SU-DHL-6 (cell line): ENCODE results near the gene MSTO1.
"Not testable (repeated sequence)": the region's sequence is repeated elsewhere in the genome, so short reads cannot be mapped to it uniquely, and the experiment has no call there.

Experiments
- H2AFZ ChIP-seq: fragments of 200-600 bp; sonication (generic); 2 replicates; pipeline ENCODE4 v1.6.1; 2014; ENCODE audit warnings: low read depth, mild to moderate bottlenecking, moderate library complexity, mixed read lengths, antibody characterized with exemption, low read length; ENCODE audit not compliant: severe bottlenecking
- H3F3A ChIP-seq: fragments of 200-600 bp; shearing (Covaris generic); 2 replicates; pipeline ENCODE4 v1.6.0; 2016; ENCODE audit warnings: antibody characterized with exemption, mild to moderate bottlenecking; ENCODE audit not compliant: insufficient read depth
- H3K27ac ChIP-seq: fragments of 200-600 bp; sonication (generic); 2 replicates; pipeline ENCODE4 v1.5.1; 2016; ENCODE audit warnings: low read depth, mild to moderate bottlenecking, low read length, moderate library complexity, mixed read lengths
- H3K27me3 ChIP-seq: fragments of 200-600 bp; sonication (generic), shearing (Covaris generic); 2 replicates; pipeline ENCODE4 v1.6.0; 2014; ENCODE audit warnings: mild to moderate bottlenecking, low read length
- H3K36me3 ChIP-seq: fragments of 200-600 bp; sonication (generic); 2 replicates; pipeline ENCODE4 v1.6.1; 2014; ENCODE audit warnings: mild to moderate bottlenecking, low read length, mixed read lengths
- H3K4me2 ChIP-seq: fragments of 300-600, 200-600 bp; shearing (Covaris generic), sonication (generic); 2 replicates; pipeline ENCODE4 v1.6.0; 2014; ENCODE audit warnings: low read length, low read depth, mild to moderate bottlenecking; ENCODE audit not compliant: poor library complexity, severe bottlenecking
- H3K4me3 ChIP-seq: fragments of 200-600 bp; sonication (generic); 2 replicates; pipeline ENCODE4 v1.5.1; 2014; ENCODE audit warnings: antibody characterized with exemption, low read length, mild to moderate bottlenecking, mixed read lengths; ENCODE audit not compliant: insufficient read depth, poor library complexity, severe bottlenecking
- H3K79me2 ChIP-seq: fragments of 200-600 bp; sonication (generic); 2 replicates; pipeline ENCODE4 v1.6.1; 2014; ENCODE audit warnings: mild to moderate bottlenecking, low read length, moderate library complexity; ENCODE audit not compliant: insufficient read depth
- H3K9ac ChIP-seq: fragments of 200-600 bp; sonication (generic); 2 replicates; pipeline ENCODE4 v1.7.0; 2014; ENCODE audit warnings: mild to moderate bottlenecking, low read length
- H3K9me2 ChIP-seq: fragments of 200-600 bp; sonication (generic); replicated peaks from 2 replicates; pipeline ENCODE4 v1.6.1; 2014; ENCODE audit warnings: low read length; ENCODE audit not compliant: insufficient read depth
- H3K9me3 ChIP-seq: fragments of 200-600 bp; sonication (generic); 2 replicates; pipeline ENCODE4 v1.6.1; 2014; ENCODE audit warnings: low read length, mixed read lengths; ENCODE audit not compliant: insufficient read depth
- H4K20me1 ChIP-seq: fragments of 200-600 bp; sonication (generic); 2 replicates; pipeline ENCODE4 v1.6.1; 2014; ENCODE audit warnings: low read depth, mild to moderate bottlenecking, antibody characterized with exemption, low read length, moderate library complexity, mixed read lengths
- EZH2phosphoT487 ChIP-seq: fragments of 200-600 bp; sonication (generic), shearing (Covaris generic); conservative IDR thresholded peaks from 2 replicates; pipeline ENCODE4 v1.6.1; 2018; ENCODE audit warnings: mild to moderate bottlenecking, antibody characterized with exemption, low read length, moderate library complexity, mixed read lengths
- TF ChIP-seq, protein P1 (sequence below): fragments of 200-600 bp; sonication (generic); IDR thresholded peaks from one replicate; pipeline ENCODE4 v1.5.1; 2017; ENCODE audit warnings: antibody characterized with exemption, mild to moderate bottlenecking, low read length, moderate library complexity; ENCODE audit not compliant: insufficient read depth, poor library complexity, severe bottlenecking

Gene MSTO1

DNA sequence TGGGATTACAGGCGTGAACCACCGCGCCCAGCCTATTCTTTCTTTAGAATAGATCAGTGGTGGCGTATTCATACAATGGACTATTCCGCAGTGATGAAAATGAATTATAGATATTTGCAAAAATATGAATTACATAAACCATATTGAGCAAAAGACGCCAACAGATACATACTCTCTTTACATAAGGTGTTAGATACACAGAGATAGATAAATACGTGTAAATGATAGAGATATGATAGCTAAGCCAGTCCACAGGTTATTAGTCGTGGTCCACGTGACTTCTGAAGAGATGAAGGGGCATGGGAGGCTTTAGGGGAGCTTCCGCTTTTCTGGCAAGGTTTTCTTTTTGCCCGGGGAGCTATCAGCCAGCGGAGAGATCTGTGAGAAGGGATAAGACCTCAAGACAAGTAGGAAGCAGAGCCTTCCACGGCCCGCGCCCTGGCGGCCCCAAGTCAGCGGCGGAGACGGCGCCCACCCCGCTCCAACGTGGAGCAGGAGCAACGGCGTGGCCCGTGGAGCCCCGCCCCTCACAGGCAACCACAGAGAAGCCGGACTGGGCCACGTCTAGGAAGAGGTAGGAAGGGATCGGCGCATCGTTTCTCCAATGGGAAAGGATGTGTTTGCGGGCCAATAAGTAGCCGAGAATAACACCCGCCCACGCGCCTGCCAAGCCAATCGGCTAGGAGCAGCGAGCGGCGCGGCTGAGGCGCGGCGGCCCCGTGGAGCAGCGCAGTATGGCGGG, at the start of gene MSTO1:
MSTO1 (plus strand) TSS at position 704 of the 742 bp plus-strand sequence; CDS start at position 735, 31 bp downstream.
- Histone ChIP-seq H3F3A (peaks cover 25% of the 10 kb centered on the region), H3K79me2 (no peaks in the 10 kb centered on the region), H4K20me1 (no peaks in the 10 kb centered on the region), H3K4me3 (peak within 1 kb of the TSS; percentile 74), H3K9me3 (no peaks in the 10 kb centered on the region), H2AFZ (peak within 1 kb of the TSS; percentile 59), H3K9me2 (no peaks in the 10 kb centered on the region), H3K36me3 (no peaks in the 10 kb centered on the region), H3K9ac (peak within 1 kb of the TSS; percentile 85), H3K4me2 (peak within 1 kb of the TSS; percentile 88), H3K27me3 (no peaks in the 10 kb centered on the region), H3K27ac (peak within 1 kb of the TSS; percentile 81)
- TF ChIP-seq, protein P1, sequence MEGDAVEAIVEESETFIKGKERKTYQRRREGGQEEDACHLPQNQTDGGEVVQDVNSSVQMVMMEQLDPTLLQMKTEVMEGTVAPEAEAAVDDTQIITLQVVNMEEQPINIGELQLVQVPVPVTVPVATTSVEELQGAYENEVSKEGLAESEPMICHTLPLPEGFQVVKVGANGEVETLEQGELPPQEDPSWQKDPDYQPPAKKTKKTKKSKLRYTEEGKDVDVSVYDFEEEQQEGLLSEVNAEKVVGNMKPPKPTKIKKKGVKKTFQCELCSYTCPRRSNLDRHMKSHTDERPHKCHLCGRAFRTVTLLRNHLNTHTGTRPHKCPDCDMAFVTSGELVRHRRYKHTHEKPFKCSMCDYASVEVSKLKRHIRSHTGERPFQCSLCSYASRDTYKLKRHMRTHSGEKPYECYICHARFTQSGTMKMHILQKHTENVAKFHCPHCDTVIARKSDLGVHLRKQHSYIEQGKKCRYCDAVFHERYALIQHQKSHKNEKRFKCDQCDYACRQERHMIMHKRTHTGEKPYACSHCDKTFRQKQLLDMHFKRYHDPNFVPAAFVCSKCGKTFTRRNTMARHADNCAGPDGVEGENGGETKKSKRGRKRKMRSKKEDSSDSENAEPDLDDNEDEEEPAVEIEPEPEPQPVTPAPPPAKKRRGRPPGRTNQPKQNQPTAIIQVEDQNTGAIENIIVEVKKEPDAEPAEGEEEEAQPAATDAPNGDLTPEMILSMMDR = no peak

DNA sequence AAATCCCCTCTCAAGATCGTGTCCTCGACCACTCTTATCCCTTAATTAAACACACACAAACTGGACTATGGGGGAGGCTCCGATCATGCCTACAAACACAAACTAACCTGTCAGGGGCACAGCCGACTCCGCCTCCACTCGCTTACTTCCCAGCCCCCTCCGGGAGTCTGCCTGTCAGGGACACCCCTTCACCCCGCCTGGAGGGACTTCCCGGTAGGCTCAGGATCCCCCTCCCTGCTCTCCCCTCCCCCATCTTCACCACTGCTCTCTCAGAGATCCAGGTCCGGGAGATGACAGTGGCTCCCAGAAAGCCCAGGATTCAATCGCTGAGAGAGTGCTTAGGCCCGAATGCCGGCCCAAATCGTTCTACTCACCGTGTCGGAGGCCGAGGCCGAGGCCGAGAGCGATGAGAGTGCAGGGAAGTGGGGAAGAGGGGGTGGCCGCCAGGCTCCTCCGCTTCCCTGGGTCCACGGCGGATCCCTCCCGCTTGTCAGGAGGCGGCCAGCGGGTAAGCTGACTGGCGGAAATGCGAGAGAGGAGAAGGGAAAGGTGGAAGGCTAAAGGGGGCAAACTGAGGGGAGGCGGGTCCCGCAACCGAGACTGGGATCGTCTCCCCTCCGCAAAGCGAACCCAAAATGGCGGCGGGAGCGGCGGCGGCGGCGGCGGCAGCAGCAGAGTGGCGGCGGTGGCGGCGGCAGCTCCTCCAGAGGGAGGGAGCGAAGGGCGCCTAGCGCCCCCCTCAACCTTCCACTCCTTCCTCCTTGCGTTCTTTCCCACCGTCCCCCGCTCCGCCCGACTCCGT, 48.0 kb upstream of the MSTO1 start:
- not testable (repeated sequence) for H3K36me3 ChIP-seq, H3K27me3 ChIP-seq, H3K9me2 ChIP-seq, H3K9me3 ChIP-seq, H3F3A ChIP-seq, H4K20me1 ChIP-seq
- Histone ChIP-seq H2AFZ (peak overlapping the region; percentile 83), H3K9ac (peak overlapping the region; percentile 99), H3K27ac (peak overlapping the region; percentile 95), H3K79me2 (peaks cover 90% of the 10 kb centered on the region), H3K4me2 (peak overlapping the region; percentile 60), H3K4me3 (peak overlapping the region; percentile 100)

DNA sequence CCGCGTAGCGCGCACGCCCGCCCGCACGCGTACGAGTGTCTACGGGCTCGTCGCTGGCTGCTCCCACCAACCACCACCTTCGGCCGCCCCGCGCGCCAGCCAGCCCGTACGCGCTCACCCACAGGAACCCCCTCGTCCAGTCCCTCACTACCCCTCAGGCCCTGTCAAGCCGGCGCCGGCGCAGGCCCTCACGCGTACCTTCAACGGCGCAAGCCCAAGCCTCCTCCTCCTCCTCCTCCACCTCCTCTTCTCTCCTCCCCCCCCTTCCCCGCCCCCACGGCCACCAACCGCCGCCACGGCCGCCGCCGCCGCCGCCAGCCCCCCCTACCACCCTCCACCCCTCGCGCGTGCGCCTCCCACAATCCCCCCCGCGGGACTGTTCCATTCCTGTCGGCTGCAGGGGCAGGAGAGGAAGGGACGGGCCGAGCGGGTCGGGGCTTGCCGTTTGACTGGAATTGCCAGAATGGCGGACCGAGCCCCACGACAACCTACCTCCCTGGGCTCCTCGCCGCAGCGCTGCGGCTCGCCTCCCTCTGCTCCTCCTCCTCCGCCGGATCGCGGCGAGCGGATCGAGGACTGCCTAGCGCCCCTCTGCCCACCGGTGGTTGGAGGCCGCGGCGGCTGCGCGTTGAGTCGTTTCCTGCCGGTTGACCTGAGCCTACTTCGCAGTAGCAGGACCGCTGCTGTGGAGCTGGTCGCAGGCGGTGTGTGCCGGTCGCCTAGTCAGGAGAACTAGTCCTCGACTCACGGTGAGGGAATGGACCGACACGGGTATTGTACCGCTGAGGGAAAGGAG, 47.2 kb upstream of the MSTO1 start, which contains the start of gene ASH1L:
ASH1L (minus strand) TSS at position 223 of the 796 bp plus-strand sequence. CDS start 41,284 bp downstream, outside the sequence.
- Histone ChIP-seq H3K9ac (peak within 1 kb of the TSS; percentile 99), H3K27me3 (no peaks in the 10 kb centered on the region), H2AFZ (peak within 1 kb of the TSS; percentile 99), H3K27ac (peak within 1 kb of the TSS; percentile 95), H3K79me2 (peaks cover 88% of the 10 kb centered on the region), H3K36me3 (no peaks in the 10 kb centered on the region), H3K4me2 (peak within 1 kb of the TSS; percentile 72), H3K9me3 (no peaks in the 10 kb centered on the region), H3F3A (peaks cover 6% of the 10 kb centered on the region; the same call in 1 of the 2 replicates), H4K20me1 (peaks cover 5% of the 10 kb centered on the region; the same call in 1 of the 2 replicates), H3K4me3 (peak within 1 kb of the TSS; percentile 100), H3K9me2 (no peaks in the 10 kb centered on the region)
- TF ChIP-seq EZH2phosphoT487 = no peak
- TF ChIP-seq, protein P1 = no peak

DNA sequence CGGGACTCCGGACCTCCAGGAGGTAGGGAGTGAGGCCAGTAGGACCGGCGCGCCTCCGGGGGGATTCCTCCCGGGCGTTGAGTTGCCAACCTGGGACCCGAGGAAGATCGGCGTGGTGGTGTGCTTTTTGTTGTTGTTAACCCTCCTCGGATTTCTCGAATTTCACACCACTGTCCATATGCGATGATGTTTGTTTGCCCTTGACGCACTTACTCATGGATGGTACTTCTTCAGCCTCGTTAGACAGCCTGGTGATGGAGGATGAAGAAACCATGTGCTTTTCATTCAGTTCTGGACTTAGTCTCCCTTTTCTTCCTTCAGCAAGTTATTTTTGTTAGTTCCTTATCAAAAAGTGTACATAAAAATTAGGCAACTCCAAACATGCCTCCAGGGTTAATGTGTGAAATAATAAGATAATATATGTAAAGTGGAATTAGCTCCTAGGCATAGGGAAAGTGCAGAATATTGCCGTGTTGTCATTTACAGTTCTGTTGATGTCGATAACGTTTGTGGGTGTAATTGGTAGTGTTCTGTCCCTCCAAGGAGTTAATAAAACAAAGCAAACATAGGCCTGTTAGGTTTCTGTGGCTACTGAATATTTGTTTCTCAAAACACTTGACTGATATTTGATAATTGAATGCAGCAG, 46.5 kb upstream of the MSTO1 start:
- not testable (repeated sequence) for H3K36me3 ChIP-seq, H3K9me3 ChIP-seq, H3K9me2 ChIP-seq, H3K27me3 ChIP-seq, H4K20me1 ChIP-seq, H2AFZ ChIP-seq, H3F3A ChIP-seq
- peak overlapping the region; percentile 95 for H3K27ac ChIP-seq
- H3K4me3 ChIP-seq = peak overlapping the region; percentile 100
- H3K4me2 ChIP-seq = peak overlapping the region; percentile 72
- peak overlapping the region; percentile 99 for H3K9ac ChIP-seq
- H3K79me2 ChIP-seq = peaks cover 84% of the 10 kb centered on the region
